Activated CD4-positive, alpha-beta T cell treated with anti-CD3 and anti-CD28 coated beads for 36 hours (primary cell): ENCODE results near the gene JAG2. TPM values are rescaled to one million over a fixed set of nuclear protein-coding genes. Genes with fewer than 3 reads are reported as not detected.
A peak's percentile ranks its signal among the peaks of the same experiment; 100 is the strongest.

ENCODE experiments used
- ATAC-seq: fragments of 200-7000 bp; cut with Tn5 transposase; one replicate; pipeline ENCODE4 v1.10.0; 2021; ENCODE audit warnings: mild to moderate bottlenecking, moderate library complexity
- CTCF ChIA-PET: fragments of 350-600 bp; sonication (Branson Sonifier 250); formaldehyde crosslinking; loops from one replicate; lab custom pipeline; 2021; ENCODE audit warnings: antibody characterized with exemption; lab: Charles Lee
- POLR2A ChIA-PET: fragments of 350-600 bp; sonication (Branson Sonifier 250); formaldehyde crosslinking; loops from one replicate; lab custom pipeline; 2021; ENCODE audit warnings: antibody characterized with exemption, inconsistent platforms; lab: Charles Lee
- DNase-seq: peaks from one replicate; pipeline ENCODE4 v3.0.0-alpha.2; 2020
- H3K27ac Mint-ChIP-seq: one replicate; pipeline ENCODE4 v1.8.0; 2021; ENCODE audit warnings: mixed read lengths
- H3K27me3 Mint-ChIP-seq: one replicate; pipeline ENCODE4 v1.8.0; 2021; ENCODE audit warnings: mixed read lengths
- H3K36me3 Mint-ChIP-seq: one replicate; pipeline ENCODE4 v1.8.0; 2021; ENCODE audit warnings: low read depth, mixed read lengths
- H3K4me1 Mint-ChIP-seq: one replicate; pipeline ENCODE4 v1.8.0; 2021; ENCODE audit warnings: mixed read lengths
- H3K4me3 Mint-ChIP-seq: one replicate; pipeline ENCODE4 v1.8.0; 2021; ENCODE audit warnings: mild to moderate bottlenecking, moderate library complexity, mixed read lengths
- H3K9me3 Mint-ChIP-seq: one replicate; pipeline ENCODE4 v1.8.0; 2021; ENCODE audit warnings: low read depth, mixed read lengths
- intact Hi-C, 2 experiments: fragments of 100-400 bp; cut with DNase I in 1 of 2; cut with micrococcal nuclease in 1 of 2; formaldehyde crosslinking; loops; one replicate each; pipeline versions ENCODE4 v1.14.2 to v1.15.1; 2022 to 2024; cut with DNase I, micrococcal nuclease
- total RNA-seq, 2 experiments: library from RNA; stranded (reverse); gene quantifications; one replicate each; pipeline ENCODE4 v1.2.3, GENCODE V29; 2021

Gene JAG2
- total RNA-seq, 2 experiments from 2014 or later: 3.2 to 3.6 TPM

DNA sequence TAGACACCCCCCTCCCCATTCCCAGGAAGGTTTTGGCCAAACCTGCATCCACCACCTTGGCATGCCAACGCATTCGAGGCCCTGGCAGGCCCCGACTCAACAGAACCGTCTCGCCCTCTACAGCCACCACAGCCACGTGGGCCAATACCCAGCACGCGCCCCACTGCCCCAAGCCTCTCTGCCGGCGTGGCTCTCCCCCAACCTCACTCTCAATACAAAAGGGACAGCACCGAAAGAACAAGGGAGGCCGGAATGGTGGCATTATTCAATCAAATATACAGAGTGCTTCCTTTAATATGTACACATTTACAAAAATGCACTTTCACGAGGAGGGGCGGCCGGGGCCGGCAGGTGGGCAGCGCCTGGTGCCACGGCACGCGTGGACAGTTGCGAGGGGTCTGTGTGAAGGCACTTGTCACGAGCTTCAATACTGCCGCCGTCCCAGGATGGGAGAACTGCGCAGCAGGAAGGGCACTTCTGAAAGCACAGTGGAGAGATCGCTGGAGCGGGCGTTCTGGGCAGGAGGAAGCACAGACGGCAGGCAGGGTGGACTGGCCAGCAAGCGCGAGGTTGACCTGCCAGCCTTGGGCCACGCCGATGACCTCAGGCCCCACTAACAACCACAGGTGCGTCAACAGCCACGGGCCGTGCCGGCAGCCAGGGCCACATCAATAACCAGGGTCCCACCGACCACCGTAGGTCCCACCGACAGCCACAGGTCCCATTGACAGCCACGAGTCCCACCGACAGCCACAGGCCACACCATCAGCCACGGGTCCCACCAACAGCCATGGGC, 26.9 kb downstream of the JAG2 start:
- Mint-ChIP-seq H3K9me3 (peaks cover 7% of the 10 kb centered on the region), H3K27me3 (no peaks in the 10 kb centered on the region), H3K4me1 (no peaks in the 10 kb centered on the region), H3K36me3 (no peaks in the 10 kb centered on the region), H3K27ac (no peak overlapping the region), H3K4me3 (no peak overlapping the region)
- DNase-seq: peak; percentile 2
- ATAC-seq: no peak
- intact Hi-C loops: no loop called here
- ChIA-PET CTCF (no interaction called here), POLR2A (no interaction called here)

DNA sequence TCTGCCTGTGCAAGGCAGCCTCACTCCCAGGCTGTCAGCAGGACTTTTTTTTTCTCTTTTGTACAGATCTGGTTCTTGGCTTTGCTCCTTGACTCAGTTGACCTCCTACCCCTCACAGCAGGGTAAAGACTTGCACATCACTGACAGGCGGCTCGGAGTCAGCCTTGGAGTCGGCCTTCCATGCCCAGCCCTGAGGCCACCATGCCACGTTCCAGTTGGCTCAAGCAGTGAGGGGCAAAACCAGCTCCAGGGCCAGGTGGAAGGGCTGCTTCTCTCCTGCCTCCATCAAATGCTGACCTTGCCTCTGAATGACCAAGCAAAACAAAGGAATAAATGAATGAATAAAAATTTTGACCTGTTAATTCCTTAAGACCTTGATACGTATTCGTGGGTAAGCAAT, 27.6 kb downstream of the JAG2 start:
- H3K4me3 Mint-ChIP-seq: no peak overlapping the region
- no peak for ATAC-seq
- no peaks in the 10 kb centered on the region for H3K36me3 Mint-ChIP-seq
- intact Hi-C loops: no loop called here
- H3K9me3 Mint-ChIP-seq: peaks cover 7% of the 10 kb centered on the region
- CTCF ChIA-PET: no interaction called here
- H3K4me1 Mint-ChIP-seq: no peaks in the 10 kb centered on the region
- no peaks in the 10 kb centered on the region for H3K27me3 Mint-ChIP-seq
- POLR2A ChIA-PET: no interaction called here
- DNase-seq: peak; percentile 3
- no peak overlapping the region for H3K27ac Mint-ChIP-seq

DNA sequence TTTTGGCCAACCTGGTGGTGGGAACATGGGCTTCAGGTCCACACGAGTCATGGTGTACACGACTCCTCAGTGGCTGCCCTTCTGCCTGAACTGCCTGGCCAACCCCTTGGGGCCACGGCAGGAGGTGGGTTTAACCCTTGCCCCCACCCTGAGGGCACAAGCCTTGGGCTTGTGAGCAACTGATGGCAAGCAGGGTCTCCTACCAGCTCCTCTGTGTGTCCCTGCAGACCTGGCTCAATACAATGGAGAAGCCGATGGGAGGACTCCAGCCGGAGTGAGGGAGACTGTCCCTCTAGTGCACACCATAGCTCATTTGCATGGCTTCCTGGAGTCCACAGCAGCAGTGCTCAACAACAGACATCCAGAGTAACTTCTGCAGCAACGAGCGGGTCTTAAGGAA, 28.0 kb downstream of the JAG2 start:
- Mint-ChIP-seq H3K36me3 (no peaks in the 10 kb centered on the region), H3K27me3 (no peaks in the 10 kb centered on the region), H3K4me1 (no peaks in the 10 kb centered on the region), H3K9me3 (peaks cover 7% of the 10 kb centered on the region), H3K4me3 (no peak overlapping the region), H3K27ac (no peak overlapping the region)
- POLR2A ChIA-PET: no interaction called here
- ATAC-seq: no peak
- CTCF ChIA-PET: no interaction called here
- intact Hi-C loops: no loop called here
- no peak for DNase-seq

DNA sequence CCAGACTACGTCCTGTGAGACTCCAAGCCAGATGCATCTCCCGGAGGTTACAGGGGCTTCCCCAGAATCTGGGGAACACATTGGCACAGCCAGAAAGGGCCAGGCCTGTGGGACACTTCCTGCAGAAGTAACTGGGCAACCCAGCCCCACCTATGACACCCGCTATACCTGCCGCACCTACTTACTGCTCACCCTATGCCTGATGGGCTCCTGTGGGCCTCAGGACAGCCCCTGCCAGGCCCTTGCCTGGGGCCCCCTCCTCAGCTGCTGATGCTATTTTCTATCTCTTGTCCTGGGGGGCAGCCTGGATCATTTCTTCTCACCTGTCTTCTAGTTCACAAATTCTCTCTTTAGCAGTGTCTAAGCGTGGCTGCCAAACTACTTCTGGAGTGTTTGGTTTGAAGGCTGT, 28.7 kb downstream of the JAG2 start:
- no peak for ATAC-seq
- H3K4me3 Mint-ChIP-seq: no peak overlapping the region
- H3K9me3 Mint-ChIP-seq: peaks cover 7% of the 10 kb centered on the region
- CTCF ChIA-PET: no interaction called here
- H3K4me1 Mint-ChIP-seq: no peaks in the 10 kb centered on the region
- intact Hi-C loops: no loop called here
- no peaks in the 10 kb centered on the region for H3K36me3 Mint-ChIP-seq
- DNase-seq: peak; percentile 2
- no peak overlapping the region for H3K27ac Mint-ChIP-seq
- H3K27me3 Mint-ChIP-seq: no peaks in the 10 kb centered on the region
- POLR2A ChIA-PET: no interaction called here

DNA sequence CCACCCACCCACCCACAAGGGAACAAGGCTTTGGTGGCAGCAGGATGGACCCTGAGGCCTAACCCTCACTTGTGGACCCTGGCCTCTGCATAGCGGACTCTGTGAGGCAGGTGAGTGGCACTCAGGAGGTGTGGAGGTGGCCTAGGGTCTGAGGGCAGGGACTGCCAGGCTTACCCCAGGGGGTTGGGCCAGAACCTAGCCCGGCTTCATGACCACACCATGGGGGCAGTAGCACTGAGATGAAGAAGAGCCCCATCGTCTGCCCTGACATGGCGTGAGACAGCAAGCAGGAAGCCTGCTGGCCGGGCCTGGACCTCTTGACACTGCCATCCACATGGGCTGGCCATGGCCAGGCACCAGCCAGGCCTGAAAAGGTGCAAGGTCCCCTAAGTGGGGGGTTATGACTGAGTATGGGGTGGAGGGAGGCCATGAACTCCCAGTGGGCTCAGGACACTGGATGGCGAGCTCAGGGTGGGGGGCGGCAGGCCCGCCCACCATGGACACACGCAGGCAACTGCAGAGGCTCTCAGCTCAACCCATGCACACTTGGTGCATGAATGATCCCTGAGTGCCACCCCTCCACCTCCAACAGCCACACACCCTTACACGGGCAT, 29.3 kb downstream of the JAG2 start:
- ATAC-seq (no peak), DNase-seq (no peak)
- ChIA-PET POLR2A (no interaction called here), CTCF (no interaction called here)
- Mint-ChIP-seq H3K27me3 (peaks cover under 1% of the 10 kb centered on the region), H3K4me1 (no peaks in the 10 kb centered on the region), H3K27ac (no peak overlapping the region), H3K4me3 (no peak overlapping the region), H3K36me3 (no peaks in the 10 kb centered on the region), H3K9me3 (peaks cover 7% of the 10 kb centered on the region)
- intact Hi-C loops: no loop called here

DNA sequence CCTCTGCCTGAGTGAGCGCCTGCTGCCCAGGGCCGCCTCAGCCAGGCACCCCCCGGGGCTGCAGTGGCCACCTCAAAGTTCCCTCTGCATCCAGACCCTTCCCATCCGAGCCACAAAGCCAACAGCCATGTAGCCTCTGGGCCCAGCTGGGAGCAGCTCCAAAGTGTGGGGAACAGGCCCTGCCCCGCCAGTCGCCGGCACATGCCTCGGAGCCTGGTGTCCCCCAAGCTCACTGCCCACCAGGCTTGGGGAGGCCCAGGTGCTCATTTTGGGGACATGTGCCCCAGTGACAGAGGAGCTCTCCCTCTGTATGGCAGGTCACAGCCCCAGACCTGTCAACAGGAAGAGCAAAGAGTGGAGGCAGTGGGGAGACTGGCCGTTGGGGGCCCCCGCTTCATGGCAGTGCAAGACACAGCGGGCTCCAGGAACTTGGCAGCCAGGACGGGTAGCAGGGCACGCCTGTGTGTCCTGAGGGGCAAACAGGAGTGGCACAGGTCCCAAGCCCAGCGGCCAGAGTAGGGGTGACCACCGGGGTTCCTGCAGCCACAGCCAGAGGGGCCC, 29.9 kb downstream of the JAG2 start:
- Mint-ChIP-seq H3K9me3 (peaks cover 7% of the 10 kb centered on the region), H3K36me3 (no peaks in the 10 kb centered on the region), H3K4me3 (no peak overlapping the region), H3K27me3 (peaks cover 2% of the 10 kb centered on the region), H3K27ac (no peak overlapping the region), H3K4me1 (no peaks in the 10 kb centered on the region)
- intact Hi-C loops: no loop called here
- no peak for DNase-seq
- ATAC-seq: no peak
- ChIA-PET CTCF (no interaction called here), POLR2A (no interaction called here)

DNA sequence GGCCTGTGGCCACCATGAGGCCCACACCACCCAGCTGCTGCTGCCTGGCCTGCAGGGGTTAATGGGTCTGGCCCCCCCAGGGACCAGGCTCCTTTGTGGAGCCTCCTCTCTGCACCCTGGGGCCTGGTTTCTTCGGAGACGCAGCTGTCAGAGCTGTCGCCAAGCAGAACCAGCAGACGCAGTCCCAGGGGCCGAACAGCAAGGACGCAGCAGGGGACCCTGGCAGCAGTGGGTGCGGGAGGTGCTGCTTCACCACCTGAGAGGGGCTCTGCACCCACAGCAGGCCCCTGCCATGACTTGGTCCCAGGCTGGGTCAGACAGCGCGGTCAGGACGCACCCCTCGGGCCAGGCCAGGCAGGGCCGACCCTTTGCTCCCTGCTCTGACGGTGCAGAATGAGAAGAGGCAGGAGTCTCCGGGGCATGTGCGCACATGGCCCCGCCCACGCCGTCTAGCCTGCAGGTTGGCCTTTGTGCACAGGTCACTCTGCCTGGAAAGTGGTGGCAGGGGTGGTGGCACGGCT, 30.5 kb downstream of the JAG2 start:
- no peak overlapping the region for H3K4me3 Mint-ChIP-seq
- no peak overlapping the region for H3K27ac Mint-ChIP-seq
- no peak for ATAC-seq
- peaks cover 5% of the 10 kb centered on the region for H3K27me3 Mint-ChIP-seq
- H3K9me3 Mint-ChIP-seq: peaks cover 10% of the 10 kb centered on the region
- CTCF ChIA-PET: no interaction called here
- H3K4me1 Mint-ChIP-seq: no peaks in the 10 kb centered on the region
- DNase-seq: no peak
- POLR2A ChIA-PET: no interaction called here
- intact Hi-C loops: no loop called here
- H3K36me3 Mint-ChIP-seq: no peaks in the 10 kb centered on the region

DNA sequence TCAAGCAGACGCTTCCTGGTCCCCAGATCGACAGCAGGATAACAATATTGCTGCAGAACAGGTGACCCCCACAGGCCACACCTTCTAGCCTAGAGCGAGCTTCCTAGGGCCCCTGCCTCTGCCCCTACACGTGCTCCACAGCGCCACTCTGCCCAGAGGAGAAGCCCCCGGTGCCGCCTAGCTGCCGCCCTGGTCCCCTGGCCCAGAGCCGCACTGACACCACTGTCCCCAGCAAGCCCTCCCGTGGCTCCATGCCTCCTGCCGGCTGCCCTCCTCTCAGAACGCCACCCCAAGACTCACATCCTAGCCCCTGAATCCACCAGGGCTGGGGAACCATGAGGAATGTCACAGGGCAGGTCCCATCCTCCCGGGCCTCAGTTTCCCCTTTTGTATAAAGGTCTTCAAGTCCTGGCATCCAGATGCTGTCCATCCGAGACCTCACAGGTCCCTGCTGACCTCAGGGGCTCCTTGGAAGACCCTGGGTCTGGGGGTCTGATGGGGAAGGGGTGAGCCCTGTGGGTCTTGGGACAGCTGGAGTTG, 31.0 kb downstream of the JAG2 start:
- POLR2A ChIA-PET: no interaction called here
- no peak for ATAC-seq
- CTCF ChIA-PET: no interaction called here
- intact Hi-C loops: no loop called here
- Mint-ChIP-seq H3K27me3 (peaks cover 5% of the 10 kb centered on the region), H3K27ac (no peak overlapping the region), H3K4me1 (no peaks in the 10 kb centered on the region), H3K9me3 (peaks cover 13% of the 10 kb centered on the region), H3K36me3 (no peaks in the 10 kb centered on the region), H3K4me3 (no peak overlapping the region)
- DNase-seq: no peak

DNA sequence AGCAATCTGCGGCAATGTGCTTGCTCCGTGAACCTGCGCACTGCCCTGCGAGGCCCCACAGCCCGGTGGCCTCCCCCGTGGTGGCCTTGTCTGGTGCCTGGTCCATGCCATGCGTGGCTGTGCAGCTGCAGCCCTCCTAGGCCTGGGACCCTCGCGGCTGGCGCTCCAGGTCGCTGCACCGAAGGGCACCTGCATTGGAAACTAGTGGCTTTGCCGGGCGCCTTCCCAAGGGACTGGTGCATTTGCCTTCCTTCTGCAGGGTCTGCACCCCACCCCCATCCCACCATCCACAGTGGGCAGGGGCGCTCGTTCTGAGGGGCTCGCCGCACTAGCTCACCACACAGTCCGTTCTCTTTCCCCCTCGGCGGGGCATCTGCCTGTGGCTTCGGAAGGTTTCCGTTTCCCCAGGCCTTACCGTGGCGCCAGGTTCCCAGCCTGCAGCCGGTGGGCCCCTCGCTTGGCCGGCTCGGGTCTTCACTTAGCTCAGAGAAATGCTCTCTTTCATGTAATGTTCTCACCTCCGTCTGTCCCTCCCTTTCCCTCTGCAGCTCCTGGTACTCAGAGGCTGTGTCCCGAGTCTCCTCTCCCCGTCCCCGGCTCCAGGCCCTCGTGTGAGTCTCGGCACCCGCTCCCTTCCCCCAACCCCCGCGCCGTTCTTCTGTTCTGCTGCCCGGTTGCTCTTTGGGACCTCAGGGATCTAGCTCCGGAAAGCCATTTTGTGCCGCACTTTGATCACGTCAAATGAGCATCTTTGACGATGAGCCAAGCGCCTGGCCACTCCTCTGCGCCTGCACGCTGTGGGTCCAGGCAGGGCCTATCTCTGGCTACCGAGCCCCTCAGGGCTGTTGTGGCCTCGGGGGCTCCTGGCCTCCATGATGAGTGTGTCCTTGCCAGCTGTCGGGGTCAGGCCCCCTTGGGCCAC, 31.9 kb downstream of the JAG2 start:
- ChIA-PET CTCF (no interaction called here), POLR2A (no interaction called here)
- Mint-ChIP-seq H3K27me3 (peaks cover 5% of the 10 kb centered on the region), H3K4me1 (no peaks in the 10 kb centered on the region), H3K27ac (no peak overlapping the region), H3K4me3 (no peak overlapping the region), H3K9me3 (peaks cover 13% of the 10 kb centered on the region), H3K36me3 (no peaks in the 10 kb centered on the region)
- no peak for DNase-seq
- no peak for ATAC-seq
- intact Hi-C loops: no loop called here

DNA sequence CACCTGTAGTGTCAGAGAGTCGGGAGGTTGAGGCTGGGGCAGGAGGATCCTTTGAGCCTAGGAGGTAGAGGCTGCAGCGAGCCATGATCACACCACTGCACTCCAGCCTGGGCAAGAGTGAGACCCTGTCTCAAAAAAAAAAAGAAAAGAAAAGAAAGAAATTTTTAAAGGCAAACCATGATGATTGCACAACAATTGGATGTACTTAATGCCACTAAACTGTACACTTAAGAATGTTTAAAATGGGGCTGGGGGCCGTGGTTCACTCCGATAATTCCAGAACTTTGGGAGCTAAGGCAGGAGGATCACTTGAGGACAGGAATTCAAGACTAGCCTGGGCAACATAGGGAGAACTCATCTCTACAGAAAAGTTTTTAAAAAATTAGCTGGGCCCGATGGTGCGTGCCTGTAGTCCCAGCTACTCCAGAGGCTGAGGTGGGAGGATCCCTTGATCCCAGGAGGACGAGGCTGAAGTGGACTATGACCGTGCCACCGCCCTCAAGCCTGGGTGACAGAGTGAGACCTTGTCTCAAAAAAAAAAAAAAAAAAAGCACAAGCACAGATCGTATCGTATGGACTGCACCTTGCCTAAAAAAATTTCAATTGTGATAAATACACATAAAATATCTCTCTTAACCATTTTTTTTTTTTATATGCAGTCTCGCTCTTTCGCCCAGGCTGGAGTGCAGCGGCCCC, 32.7 kb downstream of the JAG2 start:
- no peaks in the 10 kb centered on the region for H3K4me1 Mint-ChIP-seq
- ChIA-PET CTCF (no interaction called here), POLR2A (no interaction called here)
- H3K36me3 Mint-ChIP-seq: no peaks in the 10 kb centered on the region
- no peak for ATAC-seq
- no peak for DNase-seq
- H3K4me3 Mint-ChIP-seq: no peak overlapping the region
- peaks cover 5% of the 10 kb centered on the region for H3K27me3 Mint-ChIP-seq
- intact Hi-C loops: no loop called here
- H3K9me3 Mint-ChIP-seq: peaks cover 13% of the 10 kb centered on the region
- no peak overlapping the region for H3K27ac Mint-ChIP-seq
